ENCODE data around the gene DHFR2.

DNA sequence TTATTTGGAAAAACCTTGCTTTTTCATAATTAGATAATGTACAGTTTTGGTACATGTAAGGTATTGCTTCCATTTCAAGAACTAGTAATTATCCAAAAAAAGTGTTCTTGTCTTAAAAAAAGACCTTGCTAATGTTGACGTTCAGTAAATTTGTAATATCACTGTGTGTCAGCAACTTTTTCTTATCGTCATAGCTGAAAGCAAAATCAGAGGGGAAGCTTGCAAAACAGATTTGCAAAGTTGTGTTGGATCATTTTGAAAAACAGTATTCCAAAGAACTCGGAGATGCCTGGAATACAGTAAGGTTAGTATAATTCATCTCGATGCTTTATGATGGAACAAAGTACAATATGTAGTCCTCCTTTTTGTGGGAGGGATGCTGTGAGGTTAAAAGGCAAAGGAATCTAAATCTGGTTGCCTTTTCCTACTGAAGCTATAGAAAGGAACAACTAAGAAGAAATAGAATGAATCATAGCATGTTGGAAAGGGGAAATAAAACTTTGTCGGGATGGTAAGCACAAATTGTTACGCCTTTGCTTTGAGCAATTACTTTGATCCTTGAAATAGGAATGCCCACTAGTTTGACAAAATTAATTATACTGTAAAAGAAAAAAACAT, 1.6 kb upstream of the DHFR2 start:
- no peak for TF ChIP-seq POLR2AphosphoS5 (IDR thresholded peaks at IDR 0.05; ENCODE audit: control insufficient read depth, insufficient read depth, low read depth, low read length)
- TF ChIP-seq, protein P1, sequence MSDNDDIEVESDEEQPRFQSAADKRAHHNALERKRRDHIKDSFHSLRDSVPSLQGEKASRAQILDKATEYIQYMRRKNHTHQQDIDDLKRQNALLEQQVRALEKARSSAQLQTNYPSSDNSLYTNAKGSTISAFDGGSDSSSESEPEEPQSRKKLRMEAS (CRISPR knock-in tag; IDR thresholded peaks at IDR 0.05), result no peak
- no peak for TF ChIP-seq ZNF23 (CRISPR knock-in tag; IDR thresholded peaks at IDR 0.05)
- no peak for TF ChIP-seq ELF1 (tag; IDR thresholded peaks at IDR 0.05)

Data from K562 (cell line).